GM12891 (cell line): Measurements from ENCODE around the gene SAXO2.
"Not testable (repeated sequence)": the region's sequence is repeated elsewhere in the genome, so short reads cannot be mapped to it uniquely, and the experiment has no call there.

Source experiments
- DNase-seq: peaks from one replicate; pipeline ENCODE4 v3.0.0; 2011; ENCODE audit warnings: low spot score; ENCODE audit not compliant: insufficient read length
- FAIRE-seq: peaks from 2 replicates; lab custom pipeline; 2011; peaks lifted over from hg19 to GRCh38; lab: Jason Lieb, UNC
- PAX5 ChIP-seq: IDR thresholded peaks from 2 replicates; pipeline ENCODE4 v1.6.1; 2011; ENCODE audit warnings: low read length, moderate library complexity, mild to moderate bottlenecking; ENCODE audit not compliant: insufficient read depth, severe bottlenecking
- POLR2A ChIP-seq: IDR thresholded peaks from 2 replicates; pipeline ENCODE4 v1.6.1; 2011; ENCODE audit warnings: low read depth, low read length, control low read depth
- POLR2AphosphoS5 ChIP-seq: IDR thresholded peaks from 2 replicates; pipeline ENCODE4 v1.6.1; 2011; ENCODE audit warnings: low read depth, low read length, control low read depth
- POU2F2 ChIP-seq: IDR thresholded peaks from 2 replicates; pipeline ENCODE4 v1.6.1; 2011; ENCODE audit warnings: low read depth, mild to moderate bottlenecking, control low read depth, low read length, moderate library complexity
- SPI1 ChIP-seq: IDR thresholded peaks from 2 replicates; pipeline ENCODE4 v1.6.1; 2011; ENCODE audit warnings: low read depth, low read length, control low read depth
- TAF1 ChIP-seq: IDR thresholded peaks from 2 replicates; pipeline ENCODE4 v1.6.1; 2011; ENCODE audit warnings: low read depth, low read length, control low read depth

SAXO2 gene

DNA sequence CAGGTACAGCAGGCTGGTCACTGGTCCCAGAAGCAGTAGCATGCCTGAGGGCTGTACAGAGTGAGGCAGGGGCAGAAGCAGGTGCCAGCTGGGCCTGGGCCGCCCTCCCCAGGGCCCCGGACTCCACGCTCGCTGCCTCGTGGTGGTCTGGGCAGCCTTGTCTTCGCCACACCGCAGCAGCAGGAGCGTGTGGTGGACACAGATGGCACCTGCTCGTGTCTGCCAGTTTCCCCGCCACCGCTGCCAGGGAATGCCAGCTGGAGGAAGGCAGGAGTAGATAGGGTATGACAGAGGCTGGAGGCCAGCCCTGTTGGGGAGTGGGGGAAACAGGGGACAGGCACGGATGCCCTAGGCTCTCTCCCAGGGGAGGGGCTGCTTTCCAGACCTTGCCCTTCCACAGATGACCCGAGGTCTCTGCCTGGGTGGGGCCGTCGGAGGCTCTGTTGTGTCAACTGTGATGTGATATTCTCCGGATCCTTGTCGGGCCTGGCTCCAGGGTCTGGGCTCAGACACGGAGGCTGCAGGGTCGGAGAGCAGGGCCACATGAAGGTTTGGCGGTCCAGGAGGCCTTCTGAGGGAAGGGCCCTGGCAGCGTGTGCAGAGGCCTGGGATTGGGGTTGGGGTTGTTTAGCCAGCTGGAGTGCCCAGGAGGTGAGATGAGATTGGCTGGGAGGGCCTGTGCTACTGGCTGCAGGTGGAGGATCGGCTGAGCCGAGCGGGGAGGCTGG, 53.1 kb downstream of the SAXO2 start:
- no peak for DNase-seq
- FAIRE-seq, result no peak
- TF ChIP-seq POLR2AphosphoS5 (no peak), POLR2A (no peak), PAX5 (no peak), SPI1 (no peak), POU2F2 (no peak), TAF1 (no peak)

- DNase-seq, FAIRE-seq: not testable (repeated sequence)
Observed at GRCh38 chr15:82316247-82317090, 53.9 kb downstream of the SAXO2 start.

DNA sequence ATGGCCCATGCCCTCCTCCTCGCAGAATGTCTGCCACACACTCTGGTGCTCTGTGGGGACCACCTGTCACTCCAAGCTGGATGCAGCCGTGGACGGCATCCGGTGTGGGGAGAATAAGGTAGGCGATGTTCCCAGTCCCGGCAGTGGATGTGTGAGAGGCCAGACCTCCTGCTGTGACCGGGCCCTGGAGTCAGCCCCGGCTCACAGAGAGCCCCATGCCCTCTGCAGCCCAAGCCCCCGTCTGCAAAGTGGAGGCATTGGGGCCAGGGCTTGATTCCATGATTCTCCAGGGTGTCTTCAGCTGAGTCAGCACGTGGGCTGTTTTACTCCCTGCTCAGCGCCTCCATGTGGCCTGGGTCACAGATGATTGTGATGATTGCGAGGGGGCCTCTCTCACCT, 54.5 kb downstream of the SAXO2 start:
- TF ChIP-seq TAF1 (no peak), POLR2AphosphoS5 (no peak), POU2F2 (no peak), SPI1 (no peak), POLR2A (no peak), PAX5 (no peak)
- DNase-seq (no peak), FAIRE-seq (no peak)

DNA sequence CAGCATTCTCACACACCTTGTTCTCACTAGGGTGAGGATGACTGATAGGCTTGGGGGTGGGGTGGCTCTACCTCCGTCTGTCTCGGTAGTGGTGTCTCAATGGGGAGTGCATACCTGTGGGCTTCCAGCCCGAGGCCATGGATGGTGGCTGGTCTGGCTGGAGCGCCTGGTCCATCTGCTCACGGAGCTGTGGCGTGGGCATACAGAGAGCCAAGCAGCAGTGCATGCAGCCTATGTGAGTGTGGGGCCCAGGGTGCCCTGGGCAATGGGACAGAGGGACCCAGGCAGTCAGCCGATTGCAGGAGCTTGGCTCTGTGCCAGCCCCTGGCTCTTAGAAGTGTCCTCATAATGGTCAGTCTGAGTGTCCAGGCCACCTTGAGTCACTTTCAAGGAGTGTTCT, 54.9 kb downstream of the SAXO2 start:
- FAIRE-seq, result not testable (repeated sequence)

DNA sequence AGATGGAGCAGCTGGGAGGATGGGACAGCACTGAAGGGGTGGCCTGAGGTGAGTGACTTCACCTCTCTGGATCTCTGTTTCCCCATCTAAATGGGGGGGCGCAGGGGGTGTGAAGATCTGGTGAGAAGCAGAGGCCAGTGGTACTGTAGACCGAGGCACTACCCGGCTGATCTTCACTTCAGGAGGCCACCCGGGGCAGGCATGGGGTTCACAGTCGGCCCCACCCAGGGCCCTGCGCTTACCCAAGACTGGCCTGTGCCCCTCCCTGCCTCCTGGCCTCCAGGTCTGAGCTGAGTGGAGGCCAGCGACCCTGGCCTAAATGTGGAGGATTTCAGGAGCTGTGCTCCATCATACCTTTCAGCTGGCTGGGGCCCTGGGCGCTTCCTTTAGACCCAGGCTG, 55.7 kb downstream of the SAXO2 start:
- FAIRE-seq, DNase-seq: not testable (repeated sequence)

More for the DNA sequence above, 54.9 kb downstream of the SAXO2 start:
- not testable (repeated sequence) for DNase-seq

DNA sequence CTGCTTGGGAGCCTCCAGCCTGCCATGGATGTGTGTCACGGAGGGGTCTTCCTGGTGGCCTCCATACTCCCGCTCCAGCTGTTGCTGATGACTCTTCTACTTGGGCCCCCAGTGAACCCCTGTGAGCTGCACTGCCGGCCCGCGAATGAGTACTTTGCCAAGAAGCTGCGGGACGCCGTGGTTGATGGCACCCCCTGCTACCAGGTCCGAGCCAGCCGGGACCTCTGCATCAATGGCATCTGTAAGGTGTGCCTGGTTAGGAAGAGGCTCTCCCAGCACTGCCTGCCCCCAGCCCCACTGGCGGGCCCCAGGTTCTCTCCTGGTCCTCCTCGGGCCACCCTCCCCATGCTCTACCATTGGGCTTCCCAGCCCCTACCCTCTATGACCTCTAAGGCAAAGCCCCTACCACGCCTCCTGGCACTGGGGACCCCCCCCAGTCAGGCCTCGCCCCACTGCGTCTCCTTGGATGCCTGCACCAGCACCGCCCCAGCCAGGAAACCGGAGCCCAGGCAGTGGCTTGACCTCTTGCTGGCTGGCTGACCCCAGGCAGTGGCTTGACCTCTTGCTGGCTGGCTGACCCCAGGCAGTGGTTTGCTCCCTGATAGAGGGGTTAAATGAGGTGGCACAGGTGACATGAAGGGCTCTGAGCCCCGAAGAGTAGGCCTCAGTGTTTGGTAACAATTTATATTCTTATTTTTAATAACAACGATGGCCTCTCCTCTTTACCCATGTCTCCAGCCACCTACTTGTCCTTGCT, 57.1 kb downstream of the SAXO2 start:
- FAIRE-seq, result not testable (repeated sequence)

GRCh38 chr15:82320861-82321260, 58.2 kb downstream of the SAXO2 start:
- not testable (repeated sequence) for DNase-seq, FAIRE-seq

More for the DNA sequence above, 57.1 kb downstream of the SAXO2 start:
- DNase-seq, result not testable (repeated sequence)

DNA sequence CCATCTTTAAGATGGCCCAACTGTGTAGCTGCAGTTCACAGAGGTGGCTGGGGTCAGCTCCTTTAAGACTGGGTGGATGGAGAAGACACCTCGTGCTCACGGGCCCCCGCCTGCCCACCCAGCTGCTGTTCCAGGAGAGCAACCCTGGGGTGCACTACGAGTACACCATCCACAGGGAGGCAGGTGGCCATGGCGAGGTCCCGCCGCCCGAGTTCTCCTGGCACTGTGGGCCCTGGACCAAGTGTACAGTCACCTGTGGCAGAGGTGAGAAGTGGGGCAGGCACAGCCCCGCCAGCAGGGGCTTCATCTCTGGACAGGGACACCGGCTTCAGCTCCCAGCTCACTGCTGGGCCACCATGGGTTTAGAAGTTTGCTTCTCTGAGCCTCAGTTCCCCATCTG, 59.9 kb downstream of the SAXO2 start:
- FAIRE-seq, result not testable (repeated sequence)

GRCh38 chr15:82324831-82325230, 62.2 kb downstream of the SAXO2 start:
- not testable (repeated sequence) for DNase-seq, FAIRE-seq

More for the DNA sequence above, 59.9 kb downstream of the SAXO2 start:
- DNase-seq, result not testable (repeated sequence)

DNA sequence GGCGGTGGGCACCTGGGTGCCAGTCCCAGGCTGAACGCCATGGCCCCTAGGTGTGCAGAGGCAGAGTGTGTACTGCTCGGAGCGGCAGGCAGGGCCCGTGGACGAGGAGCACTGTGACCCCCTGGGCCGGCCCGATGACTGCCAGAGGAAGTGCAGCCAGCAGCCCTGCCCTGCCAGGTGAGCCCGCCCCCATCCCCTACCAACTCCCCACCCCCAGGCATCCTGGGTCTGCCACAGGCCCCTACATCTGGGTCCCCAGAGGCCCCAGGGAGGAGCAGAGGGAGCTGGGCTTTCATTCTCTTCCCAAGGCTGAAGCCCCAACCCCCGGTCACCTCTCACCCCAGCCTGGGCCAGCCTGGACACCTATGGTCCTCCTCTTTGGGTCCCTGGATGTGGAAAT, 63.0 kb downstream of the SAXO2 start:
- DNase-seq, FAIRE-seq: not testable (repeated sequence)

DNA sequence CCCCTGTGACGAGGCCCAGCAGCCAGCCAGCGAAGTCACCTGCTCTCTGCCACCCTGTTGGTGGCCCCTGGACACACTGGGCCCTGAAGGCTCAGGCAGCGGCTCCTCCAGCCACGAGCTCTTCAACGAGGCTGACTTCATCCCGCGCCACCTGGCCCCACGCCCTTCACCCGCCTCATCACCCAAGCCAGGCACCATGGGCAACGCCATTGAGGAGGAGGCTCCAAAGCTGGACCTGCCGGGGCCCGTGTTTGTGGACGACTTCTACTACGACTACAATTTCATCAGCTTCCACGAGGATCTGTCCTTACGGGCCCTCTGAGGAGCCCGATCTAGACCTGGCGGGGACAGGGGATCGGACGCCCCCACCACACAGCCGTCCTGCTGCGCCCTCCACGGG, 64.3 kb downstream of the SAXO2 start:
- FAIRE-seq, DNase-seq: not testable (repeated sequence)

DNA sequence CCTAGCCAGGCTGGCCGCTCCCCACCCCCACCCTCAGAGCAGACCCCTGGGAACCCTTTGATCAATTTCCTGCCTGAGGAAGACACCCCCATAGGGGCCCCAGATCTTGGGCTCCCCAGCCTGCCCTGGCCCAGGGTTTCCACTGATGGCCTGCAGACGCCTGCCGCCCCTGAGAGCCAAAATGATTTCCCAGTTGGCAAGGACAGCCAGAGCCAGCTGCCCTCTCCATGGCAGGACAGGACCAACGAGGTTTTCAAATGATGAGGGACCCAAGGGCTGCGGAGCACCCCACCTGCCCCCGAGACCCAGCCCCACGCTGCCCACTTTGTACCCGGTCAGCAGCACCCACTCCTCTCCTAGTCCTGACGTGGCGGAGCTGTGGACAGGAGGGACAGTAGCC, 64.8 kb downstream of the SAXO2 start:
- FAIRE-seq, DNase-seq: not testable (repeated sequence)

- not testable (repeated sequence) for FAIRE-seq
Observed at GRCh38 chr15:82329039-82329438, 66.4 kb downstream of the SAXO2 start.

GRCh38 chr15:82330921-82331320, 68.3 kb downstream of the SAXO2 start:
- not testable (repeated sequence) for FAIRE-seq

More at GRCh38 chr15:82329039-82329438, 66.4 kb downstream of the SAXO2 start:
- not testable (repeated sequence) for DNase-seq

GRCh38 chr15:82331576-82332304, 69.1 kb downstream of the SAXO2 start:
- not testable (repeated sequence) for DNase-seq, FAIRE-seq

More at GRCh38 chr15:82330921-82331320, 68.3 kb downstream of the SAXO2 start:
- not testable (repeated sequence) for DNase-seq

DNA sequence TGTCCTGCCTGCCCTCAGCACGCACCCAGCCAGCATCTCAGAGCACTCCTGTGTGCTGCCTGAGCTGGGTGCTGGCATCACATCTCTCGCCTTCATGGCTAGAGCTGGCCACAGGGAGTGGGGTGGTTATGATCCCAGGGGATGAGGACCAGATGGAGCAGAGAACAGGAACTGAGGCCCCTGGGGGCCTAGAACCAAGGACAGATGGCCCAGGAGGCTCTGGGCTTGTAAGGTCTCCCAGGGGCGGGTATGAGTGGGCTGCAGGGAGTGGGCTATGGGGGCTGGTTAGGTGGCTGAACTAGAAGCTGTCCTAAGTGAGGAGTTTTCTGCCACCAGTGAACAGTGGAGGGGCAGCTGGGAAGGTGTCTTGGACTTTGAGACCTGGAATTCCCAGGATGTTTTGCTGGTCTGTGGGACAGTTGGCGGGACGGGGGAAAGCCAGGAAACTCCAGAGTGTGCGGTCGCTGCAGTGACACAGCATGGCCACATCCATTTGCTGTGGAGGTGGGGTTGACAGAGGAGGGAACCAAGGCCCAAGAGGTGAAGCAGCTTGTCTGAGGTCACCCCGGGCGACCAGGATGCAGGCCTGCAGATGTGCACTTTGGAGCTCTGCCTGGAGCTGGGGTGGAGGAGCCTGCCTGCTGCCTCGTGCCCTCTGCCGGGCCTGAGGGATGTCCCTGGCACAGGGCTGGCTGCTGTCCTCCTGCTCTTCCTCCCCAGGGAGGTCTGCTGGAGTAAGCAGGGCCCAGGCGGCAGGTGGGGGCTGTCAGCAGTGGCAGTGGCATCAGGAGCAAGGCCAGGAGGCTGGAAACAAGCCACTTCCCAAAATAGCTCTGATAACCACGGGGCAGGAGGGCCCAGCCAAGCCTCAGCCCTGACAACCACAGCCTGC, 70.3 kb downstream of the SAXO2 start:
- not testable (repeated sequence) for FAIRE-seq, DNase-seq
